Measurements from ENCODE around the gene EVX1. TPM values are rescaled to one million over a fixed set of nuclear protein-coding genes. Genes with fewer than 3 reads are reported as not detected.

The EVX1 gene
- total and polyA plus RNA-seq, 2 of the 13 experiments (the other 11 are each of a cell fraction or from before 2014, with no cell fraction given) = not detected

- no peak overlapping the region for H2AFZ ChIP-seq (ENCODE audit: low read length)
- no peaks in the 10 kb centered on the region for H4K20me1 ChIP-seq (ENCODE audit: insufficient read depth, low read length)
- H3K4me1 ChIP-seq (ENCODE audit: insufficient read depth, low read length) = no peaks in the 10 kb centered on the region
- H3K4me3 ChIP-seq (replicated peaks in 1 of 3; ENCODE audit: insufficient read depth in 1 of 3, low read depth in 2 of 3, low read length in 3 of 3) = no peak overlapping the region
- BruUV-seq (replicated peaks) = no TSS peak
- DNase-seq (ENCODE audit: low spot score) (no peak), FAIRE-seq (no peak), ATAC-seq (no peak)
- no peak for TF ChIP-seq ZFP36L2 (CRISPR knock-in tag; IDR thresholded peaks at IDR 0.05)
- TF ChIP-seq ZMYM4 (CRISPR knock-in tag; IDR thresholded peaks at IDR 0.05) = no peak
- no peak for TF ChIP-seq SP5 (CRISPR knock-in tag; IDR thresholded peaks at IDR 0.05; ENCODE audit: borderline replicate concordance, low read depth)
- no peak for TF ChIP-seq ZXDC (CRISPR knock-in tag; IDR thresholded peaks at IDR 0.05)
- no peak for TF ChIP-seq NR0B2 (CRISPR knock-in tag; IDR thresholded peaks at IDR 0.05)
- TF ChIP-seq TAF1 (CRISPR knock-in tag; IDR thresholded peaks at IDR 0.05) = no peak
- TF ChIP-seq ATF7 (IDR thresholded peaks at IDR 0.05) = no peak
- TF ChIP-seq ATF7 (CRISPR knock-in tag; IDR thresholded peaks at IDR 0.05) = no peak
- no peak for TF ChIP-seq ATM (IDR thresholded peaks at IDR 0.05; ENCODE audit: borderline replicate concordance)
- TF ChIP-seq ZNF776 (CRISPR knock-in tag; IDR thresholded peaks at IDR 0.05) = no peak
- CTCF ChIA-PET (ENCODE audit: low intra/inter-chr PET ratio, low total read pairs) = no interaction called here
- H3K9me3 ChIP-seq (ENCODE audit: low read length) = no peaks in the 10 kb centered on the region
- H3K9ac ChIP-seq (ENCODE audit: insufficient read depth, low read depth, low read length) = no peak overlapping the region
- no peaks in the 10 kb centered on the region for H3K36me3 ChIP-seq (replicated peaks in 1 of 2; ENCODE audit: control insufficient read depth in 1 of 2, insufficient read depth in 2 of 2, low read length in 2 of 2)
- POLR2A ChIA-PET = no interaction called here
- intact Hi-C loops (cut with micrococcal nuclease; ENCODE audit: unreplicated experiment) = no loop called here
- peaks cover 0 to 13% of the 10 kb centered on the region in 2 experiments; a peak in 2 of 5 replicates for H3K27me3 ChIP-seq (ENCODE audit: control insufficient read depth in 1 of 2, insufficient read depth in 2 of 2, low read length in 2 of 2)
- H3K4me2 ChIP-seq (ENCODE audit: low read depth, low read length) = no peak overlapping the region
- in situ Hi-C loops (cut with HindIII; ENCODE audit: extremely low pct_ligation_motif_present, low pct_unique_long_range_greater_than_20kb) = no loop called here
- H3K27ac ChIP-seq (ENCODE audit: extremely low read length, insufficient read depth, low read length) = no peak overlapping the region
- no peaks in the 10 kb centered on the region for H3K79me2 ChIP-seq (ENCODE audit: insufficient read depth, low read length)
Measured at GRCh38 chr7:27223941-27224575, 18.5 kb upstream of the EVX1 start.
